ENCODE results near the gene CRTC1.

The CRTC1 gene

GRCh38 chr19:18793144-18794028, 109.9 kb downstream of the CRTC1 start:
- H3K36me3 Mint-ChIP-seq: peaks cover 2% of the 10 kb centered on the region
- peaks cover 14% of the 10 kb centered on the region for H3K4me1 Mint-ChIP-seq
- no peaks in the 10 kb centered on the region for H3K9me3 Mint-ChIP-seq
- peaks cover 33% of the 10 kb centered on the region for H3K27me3 Mint-ChIP-seq
- peak overlapping the region; percentile 4 for H3K27ac Mint-ChIP-seq
- H3K4me3 Mint-ChIP-seq: no peak overlapping the region

GRCh38 chr19:18794029-18794313, 110.5 kb downstream of the CRTC1 start:
- H3K9me3 Mint-ChIP-seq: no peaks in the 10 kb centered on the region
- no peak overlapping the region for H3K4me3 Mint-ChIP-seq
- peaks cover 33% of the 10 kb centered on the region for H3K27me3 Mint-ChIP-seq
- no peak overlapping the region for H3K27ac Mint-ChIP-seq
- H3K36me3 Mint-ChIP-seq: peaks cover 2% of the 10 kb centered on the region
- peaks cover 14% of the 10 kb centered on the region for H3K4me1 Mint-ChIP-seq

DNA sequence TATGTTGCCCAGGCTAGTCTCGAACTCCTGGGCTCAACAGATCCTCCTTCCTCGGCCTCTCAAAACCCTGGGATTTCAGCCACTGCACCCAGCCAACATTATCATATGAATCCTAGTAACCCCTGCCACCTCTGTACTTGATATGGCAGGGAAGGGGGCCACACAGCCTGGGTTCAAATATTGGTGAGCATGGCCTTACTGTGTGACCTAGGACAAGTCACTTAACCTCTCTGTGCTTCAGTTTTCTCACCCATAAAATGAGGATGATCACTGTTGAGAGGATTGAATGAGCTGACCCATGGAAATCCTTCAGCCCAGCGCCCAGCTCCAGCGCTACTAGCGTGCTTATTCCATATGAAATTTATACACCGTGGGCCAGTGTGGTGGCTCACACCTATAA, 111.2 kb downstream of the CRTC1 start:
- no peak overlapping the region for H3K27ac Mint-ChIP-seq
- H3K4me3 Mint-ChIP-seq: no peak overlapping the region
- peaks cover 31% of the 10 kb centered on the region for H3K27me3 Mint-ChIP-seq
- H3K36me3 Mint-ChIP-seq: peaks cover 2% of the 10 kb centered on the region
- H3K9me3 Mint-ChIP-seq: no peaks in the 10 kb centered on the region
- peaks cover 8% of the 10 kb centered on the region for H3K4me1 Mint-ChIP-seq

- no peak overlapping the region for H3K27ac Mint-ChIP-seq
Observed at GRCh38 chr19:18795540-18795939, 112.1 kb downstream of the CRTC1 start.

DNA sequence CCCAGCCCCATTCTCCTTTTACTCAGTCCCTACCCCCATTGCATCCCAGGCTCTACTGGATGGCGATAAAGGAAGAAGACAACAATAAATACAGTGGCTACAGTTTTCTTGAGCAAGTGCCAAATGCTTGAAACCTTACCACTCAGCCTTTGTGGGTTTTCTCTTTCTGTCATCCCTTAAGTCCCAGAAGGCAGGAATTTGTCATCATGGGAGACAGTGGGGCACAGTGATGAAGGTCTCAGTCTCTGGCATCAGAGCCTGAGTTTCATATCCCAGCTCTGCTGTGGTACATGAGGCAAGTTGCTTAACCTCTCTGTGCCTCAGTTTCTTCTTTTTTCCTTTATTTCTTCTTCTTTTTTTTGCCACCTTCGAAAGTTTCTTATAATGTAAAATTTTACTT, 112.8 kb downstream of the CRTC1 start:
- H3K4me3 Mint-ChIP-seq: no peak overlapping the region
- H3K36me3 Mint-ChIP-seq: peaks cover 2% of the 10 kb centered on the region
- H3K27me3 Mint-ChIP-seq: peaks cover 25% of the 10 kb centered on the region
- H3K4me1 Mint-ChIP-seq: no peaks in the 10 kb centered on the region
- H3K9me3 Mint-ChIP-seq: no peaks in the 10 kb centered on the region
- no peak overlapping the region for H3K27ac Mint-ChIP-seq

More at GRCh38 chr19:18795540-18795939, 112.1 kb downstream of the CRTC1 start:
- H3K4me3 Mint-ChIP-seq: no peak overlapping the region
- H3K36me3 Mint-ChIP-seq: peaks cover 2% of the 10 kb centered on the region
- H3K27me3 Mint-ChIP-seq: peaks cover 28% of the 10 kb centered on the region
- peaks cover under 1% of the 10 kb centered on the region for H3K4me1 Mint-ChIP-seq
- H3K9me3 Mint-ChIP-seq: no peaks in the 10 kb centered on the region

DNA sequence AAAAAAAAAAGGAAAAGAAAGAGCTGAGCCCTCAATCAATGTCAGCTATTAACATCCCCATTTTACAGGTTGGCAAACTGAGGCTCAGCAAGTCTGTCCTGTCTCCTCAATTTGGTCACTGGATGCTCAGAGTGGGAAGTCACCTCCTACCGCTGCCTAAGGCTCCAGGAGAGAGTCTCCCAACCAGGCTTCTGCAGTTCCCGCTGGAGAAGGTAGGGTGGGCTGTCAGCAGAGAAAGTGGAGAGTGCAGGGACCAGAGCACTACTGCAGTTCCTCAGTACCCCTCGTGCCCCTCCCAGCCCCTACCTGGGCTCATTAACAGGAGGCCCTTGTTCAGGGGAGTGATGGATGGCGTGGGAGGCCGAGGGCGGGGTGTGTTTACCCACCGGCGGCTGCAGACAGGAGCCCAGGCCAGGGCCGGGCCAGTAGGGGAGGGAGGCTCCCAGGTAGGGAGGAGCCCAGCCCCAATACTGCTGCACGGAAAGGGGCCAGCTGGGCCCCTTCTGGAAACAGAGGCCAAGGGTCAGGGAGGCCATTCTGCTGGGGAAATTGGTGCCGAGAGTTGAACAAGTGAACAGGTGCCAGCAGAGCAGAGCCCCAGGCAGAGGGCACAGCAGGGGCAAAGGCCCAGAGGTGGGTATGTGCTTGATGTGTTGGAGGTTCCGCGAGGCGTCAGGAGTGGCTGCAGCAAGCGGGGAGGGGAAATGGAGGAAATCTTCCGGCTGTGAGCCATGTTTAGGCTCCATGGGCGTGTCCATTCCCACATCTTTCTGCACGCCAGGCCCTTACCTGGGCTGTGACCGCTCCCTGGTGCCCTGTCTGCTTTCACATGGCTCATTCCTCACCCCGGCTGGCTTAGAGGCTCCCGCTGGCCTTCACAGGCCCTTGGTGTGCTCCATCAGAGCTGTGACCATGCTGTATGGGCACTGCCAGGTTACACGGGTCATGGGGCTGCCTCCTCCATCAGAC, 115.2 kb downstream of the CRTC1 start:
- Mint-ChIP-seq H3K4me3 (no peak overlapping the region), H3K27me3 (peaks cover 14% of the 10 kb centered on the region), H3K27ac (no peak overlapping the region), H3K9me3 (no peaks in the 10 kb centered on the region), H3K4me1 (no peaks in the 10 kb centered on the region), H3K36me3 (no peaks in the 10 kb centered on the region)

GRCh38 chr19:18799389-18799970, 116.0 kb downstream of the CRTC1 start:
- Mint-ChIP-seq H3K27me3 (peaks cover 10% of the 10 kb centered on the region), H3K27ac (no peak overlapping the region), H3K4me3 (no peak overlapping the region), H3K4me1 (no peaks in the 10 kb centered on the region), H3K9me3 (no peaks in the 10 kb centered on the region), H3K36me3 (no peaks in the 10 kb centered on the region)

- H3K36me3 Mint-ChIP-seq: no peaks in the 10 kb centered on the region
- H3K4me1 Mint-ChIP-seq: no peaks in the 10 kb centered on the region
- peaks cover 9% of the 10 kb centered on the region for H3K27me3 Mint-ChIP-seq
- H3K27ac Mint-ChIP-seq: no peak overlapping the region
- no peaks in the 10 kb centered on the region for H3K9me3 Mint-ChIP-seq
- H3K4me3 Mint-ChIP-seq: no peak overlapping the region
Observed at GRCh38 chr19:18800079-18800478, 116.6 kb downstream of the CRTC1 start.

- Mint-ChIP-seq H3K4me1 (no peaks in the 10 kb centered on the region), H3K9me3 (no peaks in the 10 kb centered on the region)
Observed at GRCh38 chr19:18800636-18801035, 117.2 kb downstream of the CRTC1 start.

DNA sequence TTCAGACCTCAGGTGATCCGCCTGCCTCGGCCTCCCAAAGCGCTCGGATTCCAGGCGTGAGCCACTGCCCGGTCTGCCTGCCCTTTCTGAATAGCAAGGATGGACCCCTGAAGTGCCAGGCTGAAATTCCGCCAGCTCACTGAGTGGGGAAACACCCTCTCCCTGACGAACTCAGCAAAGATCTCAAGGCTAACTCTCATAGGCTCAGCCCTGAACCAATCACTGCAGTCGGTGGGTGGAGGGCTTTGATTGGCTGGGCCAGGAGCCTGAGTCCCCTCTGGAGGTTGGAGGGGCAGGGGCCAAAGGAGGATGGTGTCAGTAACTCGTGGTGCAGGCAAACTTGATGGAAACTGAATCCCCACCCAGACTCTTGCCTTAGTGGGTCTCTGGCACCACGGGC, 118.9 kb downstream of the CRTC1 start:
- Mint-ChIP-seq H3K9me3 (no peaks in the 10 kb centered on the region), H3K27ac (no peak overlapping the region), H3K27me3 (peaks cover 5% of the 10 kb centered on the region), H3K36me3 (no peaks in the 10 kb centered on the region), H3K4me3 (no peak overlapping the region), H3K4me1 (no peaks in the 10 kb centered on the region)

More at GRCh38 chr19:18800636-18801035, 117.2 kb downstream of the CRTC1 start:
- H3K27me3 Mint-ChIP-seq: peaks cover 9% of the 10 kb centered on the region
- H3K27ac Mint-ChIP-seq: no peak overlapping the region
- no peaks in the 10 kb centered on the region for H3K36me3 Mint-ChIP-seq
- no peak overlapping the region for H3K4me3 Mint-ChIP-seq

- H3K4me3 Mint-ChIP-seq: no peak overlapping the region
- H3K27ac Mint-ChIP-seq: no peak overlapping the region
- H3K4me1 Mint-ChIP-seq: no peaks in the 10 kb centered on the region
- no peaks in the 10 kb centered on the region for H3K9me3 Mint-ChIP-seq
- no peaks in the 10 kb centered on the region for H3K36me3 Mint-ChIP-seq
- peaks cover 3% of the 10 kb centered on the region for H3K27me3 Mint-ChIP-seq
Observed at GRCh38 chr19:18803550-18804138, 120.2 kb downstream of the CRTC1 start.

DNA sequence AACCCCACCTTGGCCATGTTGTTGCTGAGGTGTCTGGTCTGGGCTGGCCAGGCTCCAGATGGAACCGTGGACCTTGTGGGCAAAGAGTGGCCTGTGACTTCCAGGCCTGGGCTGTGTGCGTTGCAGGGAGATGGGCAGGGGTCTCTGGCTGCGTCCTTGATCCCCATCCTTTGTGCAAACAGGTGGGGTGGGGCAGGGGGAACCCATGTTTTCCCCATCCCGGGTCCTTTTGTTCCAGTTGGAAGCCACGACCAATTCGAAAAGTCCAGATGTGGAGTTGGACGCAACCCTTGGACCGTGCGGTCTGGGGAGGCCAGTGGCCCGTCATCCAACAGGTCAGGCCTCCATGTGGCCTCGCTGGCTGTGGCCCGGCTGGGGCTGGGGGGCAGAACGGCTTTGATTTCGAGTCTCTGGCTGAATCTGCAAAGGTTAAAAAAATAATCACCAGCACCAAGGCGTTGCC, 120.7 kb downstream of the CRTC1 start:
- Mint-ChIP-seq H3K9me3 (no peaks in the 10 kb centered on the region), H3K4me3 (no peak overlapping the region), H3K36me3 (no peaks in the 10 kb centered on the region), H3K27me3 (peaks cover 3% of the 10 kb centered on the region), H3K4me1 (no peaks in the 10 kb centered on the region), H3K27ac (no peak overlapping the region)

DNA sequence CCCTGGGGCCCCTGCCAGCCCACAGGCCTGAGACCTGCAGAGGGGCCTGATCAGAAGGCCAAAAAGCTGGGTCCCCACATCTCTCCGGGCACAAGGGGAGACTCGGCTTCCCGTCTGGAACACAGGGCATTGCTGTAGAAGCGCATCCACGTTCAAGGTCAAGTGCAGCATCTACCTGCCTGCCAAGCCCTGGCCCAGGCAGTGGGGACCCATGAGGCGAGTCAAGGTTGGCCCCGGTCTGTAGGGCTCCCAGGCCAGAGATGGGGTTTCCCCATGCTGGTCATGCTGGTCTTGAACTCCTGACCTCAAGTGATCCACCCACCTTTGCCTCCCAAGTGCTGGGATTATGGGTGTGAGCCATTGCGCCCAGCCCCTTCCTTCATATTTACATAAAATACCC, 121.2 kb downstream of the CRTC1 start:
- Mint-ChIP-seq H3K4me1 (no peaks in the 10 kb centered on the region), H3K27ac (no peak overlapping the region), H3K36me3 (no peaks in the 10 kb centered on the region), H3K9me3 (no peaks in the 10 kb centered on the region), H3K27me3 (peaks cover 3% of the 10 kb centered on the region), H3K4me3 (no peak overlapping the region)

GRCh38 chr19:18807861-18808331, 124.4 kb downstream of the CRTC1 start:
- Mint-ChIP-seq H3K9me3 (no peaks in the 10 kb centered on the region), H3K27me3 (peaks cover 2% of the 10 kb centered on the region)

DNA sequence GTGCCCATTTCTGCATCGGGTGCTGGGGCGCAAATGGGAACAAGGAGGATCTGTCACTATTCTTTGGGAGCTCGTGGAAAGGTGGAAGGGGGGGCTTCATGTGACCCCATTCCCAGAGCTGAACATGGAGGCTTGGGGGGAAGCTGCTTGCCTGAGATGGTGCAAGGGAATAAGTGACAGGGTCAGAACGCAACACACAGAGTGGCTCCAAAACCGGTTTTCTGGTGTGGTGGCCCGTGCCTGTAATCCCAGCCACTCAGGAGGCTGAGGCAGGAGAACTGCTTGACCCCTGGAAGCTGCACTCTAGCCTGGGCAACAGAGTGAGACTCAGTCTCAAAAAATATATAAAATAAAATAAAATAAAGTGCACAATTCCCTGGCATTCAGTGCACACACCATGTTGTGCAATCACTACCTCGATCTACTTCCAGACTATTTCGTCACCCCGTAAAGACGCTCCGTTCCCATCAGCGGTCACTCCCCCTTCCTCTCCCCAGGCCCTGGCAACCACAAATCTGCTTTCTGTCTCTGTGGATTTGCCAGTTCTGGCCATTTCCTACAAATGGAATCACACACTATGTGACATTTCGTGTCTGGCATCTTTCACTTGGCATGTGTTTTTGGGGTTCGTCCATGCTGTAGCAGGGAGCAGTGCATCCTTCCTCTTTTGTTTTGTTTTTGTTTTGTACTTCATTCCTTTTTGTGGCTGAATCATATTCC, 125.8 kb downstream of the CRTC1 start:
- no peak overlapping the region for H3K27ac Mint-ChIP-seq
- H3K27me3 Mint-ChIP-seq: no peaks in the 10 kb centered on the region
- no peak overlapping the region for H3K4me3 Mint-ChIP-seq
- no peaks in the 10 kb centered on the region for H3K4me1 Mint-ChIP-seq
- H3K9me3 Mint-ChIP-seq: no peaks in the 10 kb centered on the region
- no peaks in the 10 kb centered on the region for H3K36me3 Mint-ChIP-seq

More at GRCh38 chr19:18807861-18808331, 124.4 kb downstream of the CRTC1 start:
- Mint-ChIP-seq H3K27ac (no peak overlapping the region), H3K36me3 (no peaks in the 10 kb centered on the region), H3K4me3 (no peak overlapping the region), H3K4me1 (no peaks in the 10 kb centered on the region)
